Thymus (tissue), 11 donors: ENCODE data around the gene DISP3. TPM values are rescaled to one million over a fixed set of nuclear protein-coding genes. Genes with fewer than 3 reads are reported as not detected.
"Not testable (repeated sequence)": the region's sequence is repeated elsewhere in the genome, so short reads cannot be mapped to it uniquely, and the experiment has no call there.

Source experiments
- DNase-seq, 9 donors: peaks; one replicate each; pipeline ENCODE4 v3.0.0-alpha.2; 2013; ENCODE audit warnings: low spot score in 9 of 9, low read depth in 6 of 9, missing footprints in 1 of 9
- H3K27ac ChIP-seq, 2 donors: one replicate each; pipeline ENCODE4 v1.5.1; 2013; ENCODE audit warnings: control low read depth in 1 of 2, low read depth in 1 of 2, low read length in 1 of 2, mild to moderate bottlenecking in 1 of 2, moderate library complexity in 1 of 2
- H3K27me3 ChIP-seq, 2 donors: one replicate each; pipeline ENCODE4 v1.5.1; 2013; ENCODE audit warnings: low read length in 1 of 2; ENCODE audit not compliant: control insufficient read depth in 2 of 2, insufficient read depth in 1 of 2
- H3K36me3 ChIP-seq, 2 donors: one replicate each; pipeline ENCODE4 v1.5.1; 2013; ENCODE audit warnings: low read length in 1 of 2, mild to moderate bottlenecking in 1 of 2, moderate library complexity in 1 of 2; ENCODE audit not compliant: control insufficient read depth in 2 of 2, insufficient read depth in 2 of 2
- H3K4me1 ChIP-seq, 2 donors: one replicate each; pipeline ENCODE4 v1.5.1; 2013; ENCODE audit warnings: low read length in 2 of 2; ENCODE audit not compliant: control insufficient read depth in 2 of 2, insufficient read depth in 2 of 2
- H3K4me3 ChIP-seq, 2 donors: one replicate each; pipeline ENCODE4 v1.5.1; 2013; ENCODE audit warnings: low read length in 2 of 2, control low read depth in 1 of 2, mild to moderate bottlenecking in 1 of 2
- H3K9me3 ChIP-seq, 2 donors: one replicate each; pipeline ENCODE4 v1.5.1; 2013; ENCODE audit warnings: low read length in 1 of 2, mild to moderate bottlenecking in 1 of 2; ENCODE audit not compliant: control insufficient read depth in 2 of 2, insufficient read depth in 1 of 2
- WGBS: extraction: QIAGEN DNeasy Blood & Tissue Kit; methylation state at CpG from one replicate; pipeline ENCODE4 v1.1.7; 2013; 5-methylcytosine and 5-hydroxymethylcytosine counted together
- polyA plus RNA-seq: library from polyadenylated mRNA; stranded (reverse); fragments of 200-250 nt; gene quantifications from one replicate; pipeline ENCODE4 v1.2.3, GENCODE V29; 2013
- total RNA-seq: library from RNA; stranded (reverse); fragments of 120-200 nt; gene quantifications from one replicate; pipeline ENCODE4 v1.2.4, GENCODE V29; 2013
- donor health status: healthy.

The DISP3 gene
- total and polyA plus RNA-seq, 2 donors: 0.28 to 0.82 TPM

DNA sequence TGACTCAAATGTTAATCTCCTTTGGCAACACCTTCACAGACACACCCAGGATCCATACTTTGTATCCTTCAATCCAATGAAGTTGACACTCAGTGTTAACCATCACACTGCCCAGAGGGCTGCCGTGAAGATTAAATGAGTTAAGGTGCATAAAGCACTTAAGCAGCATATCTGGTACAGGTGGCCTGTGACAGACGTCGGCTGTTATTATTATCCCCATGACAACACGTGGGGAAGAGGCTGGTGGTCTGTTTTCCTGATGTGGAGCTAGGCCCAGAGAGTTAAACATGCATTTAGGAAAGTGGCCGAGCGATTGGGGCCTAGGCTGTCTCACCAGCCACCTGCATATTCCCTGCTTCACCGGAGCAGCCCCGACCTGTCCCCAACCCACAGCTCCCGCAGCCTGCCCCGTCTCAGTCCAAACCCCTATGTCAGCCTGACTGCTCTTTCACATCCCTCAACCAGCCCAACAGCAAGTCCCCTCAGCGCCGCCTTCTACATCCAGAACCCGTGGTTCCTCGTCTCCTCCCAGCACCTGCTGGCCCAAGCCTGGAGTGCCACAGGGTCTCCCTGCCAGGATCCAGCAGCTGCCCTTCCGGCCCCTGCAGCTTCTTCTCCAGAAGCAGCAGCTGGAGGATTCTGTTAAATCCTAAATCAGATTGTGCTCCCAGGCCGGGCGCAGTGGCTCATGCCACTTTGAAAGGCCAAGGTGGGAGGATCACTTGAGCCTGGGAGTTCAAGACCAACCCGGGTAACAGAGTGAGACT, 97.3 kb downstream of the DISP3 start:
- no peaks in the 10 kb centered on the region for H3K4me1 ChIP-seq
- peaks cover 0 to under 1% of the 10 kb centered on the region in 2 donors for H3K27me3 ChIP-seq
- no peaks in the 10 kb centered on the region for H3K9me3 ChIP-seq
- no peaks in the 10 kb centered on the region for H3K36me3 ChIP-seq
- H3K4me3 ChIP-seq: no peak overlapping the region
- no peak overlapping the region for H3K27ac ChIP-seq
- 91% methylated on average over 18 of the region's 18 CpGs for WGBS
- DNase-seq: no peak

DNA sequence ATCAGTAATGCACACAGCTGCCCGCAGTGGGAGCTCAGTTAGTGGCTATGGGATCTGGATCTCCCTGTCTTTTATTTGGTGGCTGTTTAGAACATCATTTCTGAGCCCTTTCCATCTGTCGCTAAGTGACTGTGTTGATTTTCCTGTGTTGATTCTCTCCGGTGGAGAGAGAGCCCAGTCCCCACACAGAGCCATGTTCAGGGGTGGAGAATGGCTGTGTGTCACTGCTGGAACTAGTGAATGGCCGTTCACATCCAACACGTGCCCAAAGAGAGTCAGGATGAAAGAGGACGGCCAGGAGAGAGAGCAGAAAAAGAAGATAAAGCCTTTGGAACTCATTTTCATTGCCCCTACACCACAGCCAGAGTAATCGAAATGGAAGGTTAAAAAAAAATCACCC, 99.0 kb downstream of the DISP3 start:
- Histone ChIP-seq H3K9me3 (no peaks in the 10 kb centered on the region), H3K4me1 (no peaks in the 10 kb centered on the region), H3K27ac (no peak overlapping the region), H3K27me3 (no peaks in the 10 kb centered on the region), H3K4me3 (no peak overlapping the region), H3K36me3 (no peaks in the 10 kb centered on the region)
- 75% methylated on average over 7 of the region's 7 CpGs for WGBS
- no peak for DNase-seq

DNA sequence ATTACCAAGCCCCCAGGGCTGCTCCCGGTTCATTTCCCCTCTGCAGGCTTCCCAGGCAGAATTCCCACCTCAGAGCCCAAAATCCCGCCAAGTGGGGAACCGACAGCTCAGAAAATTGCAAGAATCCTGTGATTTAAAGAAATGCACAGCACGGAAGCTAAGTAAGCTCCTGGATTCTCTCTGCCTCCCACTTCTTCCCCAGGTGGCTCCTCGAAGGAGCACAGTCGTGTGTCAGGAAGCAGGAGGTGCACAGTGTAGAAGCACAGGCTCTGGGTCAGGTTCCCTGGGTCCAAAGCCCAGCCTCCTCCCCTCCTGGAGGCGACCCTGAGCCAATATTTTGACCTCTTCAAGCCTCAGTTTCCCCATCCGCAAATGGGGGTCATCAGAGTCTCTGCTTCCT, 100.6 kb downstream of the DISP3 start:
- no peak for DNase-seq
- H3K4me3 ChIP-seq: no peak overlapping the region
- no peaks in the 10 kb centered on the region for H3K36me3 ChIP-seq
- 79% methylated on average over 8 of the region's 8 CpGs for WGBS
- H3K27me3 ChIP-seq: no peaks in the 10 kb centered on the region
- H3K4me1 ChIP-seq: no peaks in the 10 kb centered on the region
- no peak overlapping the region for H3K27ac ChIP-seq
- no peaks in the 10 kb centered on the region for H3K9me3 ChIP-seq

DNA sequence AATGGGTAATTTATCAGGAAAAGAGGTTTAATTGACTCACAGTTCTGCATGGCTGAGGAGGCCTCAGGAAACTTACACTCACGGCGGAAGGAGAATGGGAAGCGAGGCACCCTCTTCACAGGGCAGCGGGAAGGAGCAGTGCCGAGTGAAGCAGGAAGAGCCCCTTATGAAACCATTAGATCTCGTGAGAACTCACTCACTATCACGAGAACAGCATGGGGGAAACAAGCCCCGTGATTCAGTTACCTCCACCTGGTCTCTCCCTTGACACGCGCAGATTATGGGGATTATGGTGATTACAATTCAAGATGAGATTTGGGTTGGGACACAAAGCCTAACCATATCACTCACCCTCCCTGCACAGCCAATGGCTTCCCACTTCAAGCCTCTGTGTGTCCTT, 101.1 kb downstream of the DISP3 start:
- not testable (repeated sequence) for DNase-seq, H3K4me3 ChIP-seq, H3K9me3 ChIP-seq, H3K27me3 ChIP-seq, H3K27ac ChIP-seq, H3K36me3 ChIP-seq, H3K4me1 ChIP-seq
- WGBS: 57% methylated on average over 10 of the region's 10 CpGs

DNA sequence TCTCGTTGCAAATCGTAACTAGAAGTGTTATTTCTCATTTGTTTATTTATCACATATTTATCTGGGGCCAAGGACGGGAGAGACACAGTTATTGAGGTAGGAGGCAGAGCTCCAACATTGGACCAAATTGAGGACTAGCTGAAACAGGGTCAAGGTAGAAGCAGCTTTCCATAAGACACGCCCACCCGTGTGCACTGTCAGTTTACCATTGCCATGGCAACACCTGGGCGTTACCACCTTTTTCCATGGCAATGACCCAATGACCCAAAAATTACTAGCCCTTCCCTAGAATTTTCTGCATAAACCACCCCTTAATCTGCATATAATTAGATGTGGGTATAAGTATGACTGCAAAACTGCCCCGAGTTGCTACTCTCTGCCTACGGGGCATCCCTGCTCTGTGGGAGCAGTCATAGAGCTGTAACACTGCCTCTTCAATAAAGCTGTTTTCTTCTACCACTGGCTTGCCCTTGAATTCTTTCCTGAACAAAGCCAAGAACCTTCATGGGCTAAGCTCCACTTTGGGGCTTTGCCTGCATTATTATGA, 102.6 kb downstream of the DISP3 start:
- WGBS: 83% methylated on average over 8 of the region's 8 CpGs
- H3K27ac ChIP-seq: no peak overlapping the region
- no peaks in the 10 kb centered on the region for H3K4me1 ChIP-seq
- H3K36me3 ChIP-seq: no peaks in the 10 kb centered on the region
- H3K9me3 ChIP-seq: no peaks in the 10 kb centered on the region
- H3K27me3 ChIP-seq: peaks cover 0 to 5% of the 10 kb centered on the region in 2 donors
- no peak for DNase-seq
- H3K4me3 ChIP-seq: no peak overlapping the region

DNA sequence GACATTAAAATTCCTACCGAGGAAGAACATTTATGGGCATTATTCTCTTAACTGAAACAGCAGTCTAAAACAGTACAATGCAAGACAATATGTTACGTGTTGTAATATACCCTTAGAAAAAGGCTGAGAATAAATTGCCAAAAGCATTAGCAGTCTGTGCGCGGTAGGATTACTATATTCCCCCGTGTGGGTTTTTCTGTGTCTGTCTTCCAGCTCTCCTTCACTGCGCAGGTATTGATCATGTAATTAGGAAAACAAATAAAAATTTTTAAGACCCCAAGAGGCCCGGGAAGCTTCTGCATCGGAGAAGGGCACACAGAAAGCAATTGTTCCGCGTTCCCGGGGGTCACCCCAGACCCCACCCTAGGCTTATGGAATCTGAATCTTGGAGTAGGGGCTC, 106.4 kb downstream of the DISP3 start:
- DNase-seq: no peak
- Histone ChIP-seq H3K27me3 (peaks cover 0 to 7% of the 10 kb centered on the region in 2 donors), H3K36me3 (no peaks in the 10 kb centered on the region), H3K4me3 (no peak overlapping the region), H3K4me1 (no peaks in the 10 kb centered on the region), H3K27ac (no peak overlapping the region), H3K9me3 (no peaks in the 10 kb centered on the region)
- WGBS: 96% methylated on average over 11 of the region's 11 CpGs

Other genes starting within 250 kb of the DISP3 start
- gene MTOR, start 216.6 kb upstream of the DISP3 start, total RNA-seq: 25.2 TPM
- 31.3 TPM for gene MTOR, start 216.6 kb upstream of the DISP3 start, polyA plus RNA-seq
- 7.3 TPM for gene UBIAD1, start 206.0 kb upstream of the DISP3 start, total RNA-seq
- gene UBIAD1, start 206.0 kb upstream of the DISP3 start, polyA plus RNA-seq: 9.8 TPM
- gene FBXO2, start 175.3 kb downstream of the DISP3 start, total RNA-seq: 9.0 TPM
- gene FBXO2, start 175.3 kb downstream of the DISP3 start, polyA plus RNA-seq: 46.2 TPM
- gene FBXO44, start 175.7 kb downstream of the DISP3 start, total RNA-seq: 8.6 TPM
- 37.3 TPM for gene FBXO44, start 175.7 kb downstream of the DISP3 start, polyA plus RNA-seq
- 11.4 TPM for gene FBXO6, start 185.0 kb downstream of the DISP3 start, total RNA-seq
- 16.1 TPM for gene FBXO6, start 185.0 kb downstream of the DISP3 start, polyA plus RNA-seq
- gene MAD2L2, start 202.0 kb downstream of the DISP3 start, total RNA-seq: 61.6 TPM
- 49.6 TPM for gene MAD2L2, start 202.0 kb downstream of the DISP3 start, polyA plus RNA-seq
- 0.14 TPM for gene DRAXIN, start 212.6 kb downstream of the DISP3 start, total RNA-seq
- 0.14 TPM for gene DRAXIN, start 212.6 kb downstream of the DISP3 start, polyA plus RNA-seq